GM21381 (cell line): ENCODE measurements around the gene LRRC51.
"Not testable (repeated sequence)": the region's sequence is repeated elsewhere in the genome, so short reads cannot be mapped to it uniquely, and the experiment has no call there.

Source experiments
- ATAC-seq: cut with Tn5 transposase; IDR thresholded peaks from one replicate; pipeline ENCODE4 v1.9.1; 2021; ENCODE audit warnings: mild to moderate bottlenecking, moderate library complexity; ENCODE audit not compliant: unreplicated experiment

LRRC51 gene

DNA sequence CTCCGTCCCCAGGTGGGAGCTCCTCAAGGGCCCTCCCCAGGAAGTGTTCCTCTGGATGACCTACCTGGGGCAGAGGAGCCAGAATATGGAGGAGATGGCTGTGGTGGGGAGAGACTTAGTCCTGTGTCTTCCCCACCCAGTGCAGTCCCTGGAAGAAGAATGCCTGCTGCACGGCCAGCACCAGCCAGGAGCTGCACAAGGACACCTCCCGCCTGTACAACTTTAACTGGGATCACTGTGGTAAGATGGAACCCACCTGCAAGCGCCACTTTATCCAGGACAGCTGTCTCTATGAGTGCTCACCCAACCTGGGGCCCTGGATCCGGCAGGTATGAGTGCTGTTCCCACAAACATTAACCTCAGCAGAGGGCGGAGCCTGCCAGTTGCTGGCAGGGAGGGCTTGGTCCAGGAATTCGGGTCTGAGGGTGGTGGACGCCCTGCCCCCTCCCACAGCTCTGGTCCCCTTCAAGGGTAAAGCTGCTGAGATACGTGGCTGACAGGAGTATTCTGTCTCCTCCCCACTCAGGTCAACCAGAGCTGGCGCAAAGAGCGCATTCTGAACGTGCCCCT, 58.3 kb downstream of the LRRC51 start:
- ATAC-seq, result no peak

GRCh38 chr11:72139500-72139899, 58.9 kb downstream of the LRRC51 start:
- no peak for ATAC-seq

DNA sequence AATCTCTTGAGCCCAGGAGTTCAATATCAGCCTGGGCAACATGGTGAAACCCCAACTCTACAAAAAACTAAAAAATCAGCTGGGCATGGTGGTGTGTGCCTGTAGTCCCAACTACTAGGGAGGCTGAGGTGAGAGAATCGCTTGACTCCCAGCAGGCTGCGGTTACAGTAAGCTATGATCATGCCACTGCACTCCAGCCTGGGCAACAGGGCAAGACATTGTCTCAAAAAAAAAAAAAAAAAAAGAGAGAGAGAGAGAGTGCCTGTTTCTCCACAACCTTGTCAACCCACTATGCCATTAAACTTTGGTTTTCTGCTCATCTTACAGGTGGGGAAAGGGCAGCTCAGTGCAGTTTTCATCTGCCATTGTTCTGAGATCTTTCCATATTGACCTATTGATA, 60.0 kb downstream of the LRRC51 start:
- ATAC-seq, result no peak

- no peak for ATAC-seq
Measured at GRCh38 chr11:72141066-72141465, 60.4 kb downstream of the LRRC51 start.

GRCh38 chr11:72142086-72142485, 61.4 kb downstream of the LRRC51 start:
- ATAC-seq, result not testable (repeated sequence)

- ATAC-seq, result not testable (repeated sequence)
Measured at GRCh38 chr11:72142543-72142942, 61.9 kb downstream of the LRRC51 start.

DNA sequence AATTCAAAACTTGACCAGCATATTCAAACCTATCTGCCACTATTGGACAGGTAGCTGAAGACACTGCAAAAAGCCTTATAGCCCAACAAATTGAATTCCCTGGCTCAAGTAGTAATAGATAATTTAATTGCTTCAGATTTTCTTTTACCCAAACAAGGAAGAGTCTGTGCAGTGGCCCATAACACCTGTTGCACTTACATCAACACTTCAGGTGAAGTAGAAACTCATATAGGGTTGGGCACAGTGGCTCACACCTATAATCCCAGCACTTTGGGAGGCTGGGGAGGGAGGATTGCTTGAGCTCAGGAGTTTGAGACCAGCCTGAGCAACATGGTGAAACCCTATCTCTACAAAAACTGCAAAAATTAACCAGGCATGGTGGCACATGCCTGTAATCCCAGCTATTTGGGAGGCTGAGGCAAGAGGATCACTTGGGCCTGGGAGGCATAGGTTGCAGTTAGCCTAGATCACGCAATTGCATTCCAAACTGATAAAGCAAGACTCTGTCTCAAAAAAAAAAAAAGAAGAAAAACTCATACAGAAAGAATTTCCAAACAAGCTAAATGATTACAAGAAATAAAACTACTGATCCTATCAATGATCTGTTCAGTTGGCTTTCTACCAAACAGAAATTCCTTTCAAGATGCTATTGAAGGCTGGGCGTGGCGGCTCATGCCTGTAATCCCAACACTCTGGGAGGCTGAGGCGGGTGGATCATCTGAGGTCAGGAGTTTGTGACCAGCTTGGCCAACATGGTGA, 64.3 kb downstream of the LRRC51 start:
- no peak for ATAC-seq
